Bronchial epithelial cell (primary cell): ENCODE data around the gene PRSS36. TPM values are rescaled to one million over a fixed set of nuclear protein-coding genes. Genes with fewer than 3 reads are reported as not detected.
"Not testable (repeated sequence)": the region's sequence is repeated elsewhere in the genome, so short reads cannot be mapped to it uniquely, and the experiment has no call there.

Experiments
- DNase-seq: peaks from one replicate; pipeline ENCODE4 v3.0.0-alpha.2; 2010; ENCODE audit warnings: low read depth
- FAIRE-seq: peaks from 2 replicates; lab custom pipeline; 2011; peaks lifted over from hg19 to GRCh38; lab: Jason Lieb, UNC
- H3K27me3 ChIP-seq: 2 replicates; pipeline ENCODE4 v1.5.1; 2011; ENCODE audit warnings: low read length; ENCODE audit not compliant: control insufficient read depth, insufficient read depth
- H3K36me3 ChIP-seq: 2 replicates; pipeline ENCODE4 v1.5.1; 2011; ENCODE audit warnings: low read length; ENCODE audit not compliant: control insufficient read depth, insufficient read depth
- H3K4me3 ChIP-seq: 2 replicates; pipeline ENCODE4 v1.5.1; 2011; ENCODE audit warnings: mild to moderate bottlenecking, low read depth, low read length, control low read depth
- CTCF ChIP-seq: IDR thresholded peaks from 2 replicates; pipeline ENCODE4 v1.5.1; 2011; ENCODE audit warnings: mild to moderate bottlenecking, moderate library complexity, low read length, control low read depth, inconsistent platforms; ENCODE audit not compliant: insufficient read depth, severe bottlenecking
- total RNA-seq: library from RNA; depleted of rRNA; stranded (reverse); fragments of >200 nt; gene quantifications from 2 replicates; pipeline ENCODE4 v1.2.1, GENCODE V29; 2014

The PRSS36 gene
- total RNA-seq, 1 donor from 2014 or later = 0.26 TPM

DNA sequence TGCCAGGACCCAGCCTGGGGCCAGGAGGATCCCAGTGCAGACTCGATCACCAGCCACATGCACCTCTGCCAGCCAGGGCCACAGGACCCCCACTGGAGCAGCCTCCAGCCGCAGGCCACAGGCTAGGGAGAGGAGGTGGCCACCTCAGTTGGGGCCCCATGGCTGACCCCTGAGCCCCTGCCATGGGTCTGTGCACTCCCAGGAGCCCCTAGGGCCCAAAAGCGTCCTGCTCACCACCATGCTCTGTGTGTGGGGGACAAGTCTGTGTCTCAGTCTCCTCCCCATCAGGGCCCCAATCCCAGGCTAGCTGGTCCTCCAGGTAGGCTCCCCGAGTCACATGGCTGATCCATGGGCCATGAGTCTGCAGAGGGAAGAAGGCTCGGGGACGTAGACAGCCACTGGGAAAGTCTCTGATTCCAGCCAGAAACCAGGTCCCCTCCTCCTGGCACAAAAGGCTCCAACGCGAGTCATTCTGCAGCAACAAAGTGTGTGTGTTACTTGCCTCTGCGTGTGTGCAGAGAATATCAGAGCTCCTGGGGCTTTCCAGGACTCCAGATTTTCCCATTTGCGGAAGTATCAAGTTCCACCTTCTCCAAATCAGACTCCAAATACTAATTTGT is 8.3 kb downstream of the PRSS36 start:
- peak overlapping the region; percentile 32 for H3K4me3 ChIP-seq
- H3K36me3 ChIP-seq = no peaks in the 10 kb centered on the region
- FAIRE-seq = no peak
- DNase-seq = peak; percentile 71
- H3K27me3 ChIP-seq = no peaks in the 10 kb centered on the region
- TF ChIP-seq CTCF = no peak

- not testable (repeated sequence) for DNase-seq, H3K4me3 ChIP-seq, H3K27me3 ChIP-seq, FAIRE-seq, H3K36me3 ChIP-seq
Observed at GRCh38 chr16:31141071-31141469, 8.8 kb downstream of the PRSS36 start.

DNA sequence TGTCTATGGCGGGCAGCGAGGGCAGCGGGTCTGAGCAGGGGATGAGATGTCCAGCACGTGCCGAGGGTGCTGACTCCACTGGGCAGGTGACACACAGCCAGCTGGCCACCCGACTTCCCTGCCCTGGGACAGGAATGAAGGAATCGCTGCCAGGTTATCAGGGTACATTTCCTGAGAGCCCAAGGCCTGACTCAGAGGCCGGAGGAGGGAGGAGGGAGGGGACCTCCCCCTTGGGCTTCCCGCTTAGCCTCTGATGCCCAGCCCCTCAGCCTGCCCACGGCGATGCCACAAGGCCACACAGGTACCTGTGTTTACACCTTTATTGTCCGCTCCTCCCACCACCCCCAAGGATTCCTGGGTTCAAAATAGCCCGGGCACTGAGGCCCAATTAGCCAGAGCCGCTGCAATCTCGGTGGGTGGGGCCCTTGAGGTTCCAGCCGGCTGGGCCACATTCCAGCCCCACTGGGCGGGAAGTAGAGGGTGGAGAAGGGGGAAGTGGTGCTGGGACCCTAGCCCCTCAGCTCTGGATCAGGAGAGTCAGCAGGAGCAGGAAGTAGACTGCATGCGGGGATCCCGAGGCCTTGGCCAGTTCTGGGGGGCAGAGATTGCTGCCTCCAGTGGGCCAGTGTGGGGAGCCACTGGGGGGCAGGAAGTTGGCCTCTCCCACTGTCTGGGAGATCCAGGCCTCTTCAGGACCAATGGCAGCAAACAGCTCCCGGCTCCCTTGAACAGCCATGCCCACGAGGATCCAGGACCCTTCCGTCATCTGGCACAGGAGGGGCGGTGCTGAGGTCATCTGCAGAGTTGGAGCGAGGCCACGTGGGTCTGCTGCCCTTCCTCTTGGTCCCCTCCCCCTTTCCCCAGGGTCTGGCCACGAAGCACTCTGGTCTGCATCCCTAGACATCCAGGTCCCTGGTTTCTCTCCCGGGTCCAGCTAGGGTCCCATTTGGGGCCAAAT is 11.0 kb downstream of the PRSS36 start:
- TF ChIP-seq CTCF = no peak
- H3K4me3 ChIP-seq = no peak overlapping the region
- H3K36me3 ChIP-seq = no peaks in the 10 kb centered on the region
- DNase-seq = peak; percentile 86
- H3K27me3 ChIP-seq = no peaks in the 10 kb centered on the region
- no peak for FAIRE-seq

DNA sequence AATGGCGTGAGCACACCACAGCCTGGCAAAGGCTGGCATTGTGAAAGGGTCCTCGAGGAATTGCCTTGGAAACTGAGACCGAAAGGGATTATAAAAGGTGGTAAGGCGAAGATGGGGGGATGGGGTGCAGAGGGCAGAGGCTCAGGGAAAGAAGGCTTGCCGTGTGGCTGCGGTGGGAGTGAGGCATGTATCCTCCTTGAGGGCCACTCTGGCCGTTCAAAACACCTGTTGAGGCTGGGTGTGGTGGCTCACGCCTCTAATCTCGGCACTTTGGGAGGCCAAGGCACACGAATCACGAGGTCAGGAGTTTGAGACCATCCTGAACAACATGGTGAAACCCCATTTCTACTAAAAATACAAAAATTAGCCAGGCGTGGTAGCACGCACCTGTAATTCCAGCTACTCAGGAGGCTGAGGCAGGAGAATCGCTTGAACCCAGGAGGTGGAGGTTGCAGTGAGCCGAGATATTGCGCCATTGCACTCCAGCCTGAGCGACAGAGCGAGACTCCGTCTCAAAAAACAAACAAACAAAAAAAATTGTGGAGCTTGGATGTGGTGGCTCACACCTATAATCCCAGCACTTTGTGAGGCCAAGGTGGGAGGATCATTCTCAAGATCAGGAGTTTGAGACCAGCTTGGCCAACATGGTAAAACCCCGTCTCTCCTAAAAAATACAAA is 12.9 kb downstream of the PRSS36 start:
- not testable (repeated sequence) for H3K4me3 ChIP-seq, FAIRE-seq, DNase-seq, H3K27me3 ChIP-seq
- peaks cover 13% of the 10 kb centered on the region for H3K36me3 ChIP-seq

GRCh38 chr16:31136287-31136662 is 13.6 kb downstream of the PRSS36 start:
- Histone ChIP-seq H3K36me3 (peaks cover 18% of the 10 kb centered on the region), H3K27me3 (no peaks in the 10 kb centered on the region), H3K4me3 (no peak overlapping the region)
- FAIRE-seq (no peak), DNase-seq (no peak)
- TF ChIP-seq CTCF = no peak

GRCh38 chr16:31135535-31136286 is 14.2 kb downstream of the PRSS36 start, which contains the start of gene PRSS8:
Gene PRSS8, minus strand, starts transcription at chr16:31135727. Its CDS starts 229 bp downstream, at chr16:31135498.
- H3K4me3 ChIP-seq = peak within 1 kb of the TSS; percentile 79
- H3K36me3 ChIP-seq = peaks cover 18% of the 10 kb centered on the region
- TF ChIP-seq CTCF = no peak
- FAIRE-seq (no peak), DNase-seq (peak; percentile 71)
- H3K27me3 ChIP-seq = no peaks in the 10 kb centered on the region
